Adipocyte (in vitro differentiated cells): ENCODE measurements around the gene COL4A2.

ENCODE experiments used
- DNase-seq: peaks from one replicate; pipeline ENCODE4 v3.0.0-alpha.2; 2015; ENCODE audit warnings: low read depth
- H3K27me3 ChIP-seq: replicated peaks from 2 replicates; pipeline ENCODE4 v1.7.0; 2013; ENCODE audit warnings: mild to moderate bottlenecking, low read length, moderate library complexity; ENCODE audit not compliant: control insufficient read depth, insufficient read depth
- H3K36me3 ChIP-seq: 2 replicates; pipeline ENCODE4 v1.7.0; 2013; ENCODE audit warnings: low read length, mild to moderate bottlenecking, moderate library complexity; ENCODE audit not compliant: control insufficient read depth, insufficient read depth, severe bottlenecking
- H3K4me1 ChIP-seq: 2 replicates; pipeline ENCODE4 v1.7.0; 2013; ENCODE audit warnings: mild to moderate bottlenecking, low read length, moderate library complexity; ENCODE audit not compliant: control insufficient read depth, insufficient read depth
- H3K4me3 ChIP-seq: 2 replicates; pipeline ENCODE4 v1.7.0; 2013; ENCODE audit warnings: mild to moderate bottlenecking, low read length, moderate library complexity
- H3K9ac ChIP-seq: 2 replicates; pipeline ENCODE4 v1.7.0; 2013; ENCODE audit warnings: mild to moderate bottlenecking, low read length, moderate library complexity
- H3K9me3 ChIP-seq: 2 replicates; pipeline ENCODE4 v1.7.0; 2013; ENCODE audit warnings: mild to moderate bottlenecking, low read length, moderate library complexity; ENCODE audit not compliant: control insufficient read depth

COL4A2 gene

DNA sequence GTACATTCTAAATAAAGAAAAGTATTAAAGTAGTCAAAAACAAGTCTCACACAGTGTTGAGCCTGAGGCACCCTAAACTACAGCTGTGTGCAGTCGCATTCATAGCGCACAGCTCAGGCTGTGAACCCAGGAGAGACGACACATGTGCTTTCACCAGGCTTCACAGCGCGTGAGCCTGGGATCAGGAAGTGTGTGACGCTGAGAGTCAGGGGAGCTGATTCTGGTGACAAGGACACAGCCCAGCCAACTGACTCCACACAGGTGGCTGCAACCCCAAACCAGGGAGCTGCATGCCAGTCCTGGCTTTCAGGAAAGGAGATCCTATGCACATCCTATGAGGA, 41.8 kb upstream of the COL4A2 start:
- Histone ChIP-seq H3K4me1 (peaks cover 42% of the 10 kb centered on the region), H3K27me3 (no peaks in the 10 kb centered on the region), H3K9ac (no peak overlapping the region), H3K4me3 (no peak overlapping the region), H3K36me3 (peaks cover 54% of the 10 kb centered on the region), H3K9me3 (no peaks in the 10 kb centered on the region)
- DNase-seq: no peak

- DNase-seq: no peak
- no peak overlapping the region for H3K4me3 ChIP-seq
- no peaks in the 10 kb centered on the region for H3K27me3 ChIP-seq
- H3K36me3 ChIP-seq: peaks cover 55% of the 10 kb centered on the region
- peaks cover 42% of the 10 kb centered on the region for H3K4me1 ChIP-seq
- H3K9me3 ChIP-seq: no peaks in the 10 kb centered on the region
- no peak overlapping the region for H3K9ac ChIP-seq
Observed at GRCh38 chr13:110265682-110266430, 41.2 kb upstream of the COL4A2 start.

DNA sequence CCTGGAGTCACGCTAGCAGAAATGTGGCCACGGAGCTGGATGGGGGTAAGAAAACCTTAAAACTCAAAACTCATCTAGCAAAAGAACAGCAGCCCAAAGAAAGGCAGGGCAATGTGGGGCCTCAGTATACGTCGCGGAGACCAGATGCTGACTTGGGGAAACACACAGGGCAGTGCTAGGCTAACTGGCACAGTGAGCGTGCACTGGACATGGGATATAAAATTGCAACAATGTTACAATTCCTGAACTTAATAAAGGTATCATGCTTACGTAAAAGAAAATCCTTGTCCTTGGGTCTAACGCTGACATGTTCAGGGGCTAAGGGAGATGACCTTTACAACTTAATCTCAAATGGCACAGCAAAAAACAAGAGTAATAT, 40.7 kb upstream of the COL4A2 start:
- Histone ChIP-seq H3K4me3 (no peak overlapping the region), H3K9me3 (no peaks in the 10 kb centered on the region), H3K27me3 (no peaks in the 10 kb centered on the region), H3K9ac (no peak overlapping the region), H3K4me1 (peaks cover 42% of the 10 kb centered on the region), H3K36me3 (peaks cover 55% of the 10 kb centered on the region)
- DNase-seq: no peak

- no peak overlapping the region for H3K4me3 ChIP-seq
- H3K9me3 ChIP-seq: no peaks in the 10 kb centered on the region
- peaks cover 57% of the 10 kb centered on the region for H3K36me3 ChIP-seq
- H3K4me1 ChIP-seq: peaks cover 37% of the 10 kb centered on the region
- DNase-seq: no peak
- H3K27me3 ChIP-seq: no peaks in the 10 kb centered on the region
- no peak overlapping the region for H3K9ac ChIP-seq
Observed at GRCh38 chr13:110266983-110267382, 40.1 kb upstream of the COL4A2 start.

DNA sequence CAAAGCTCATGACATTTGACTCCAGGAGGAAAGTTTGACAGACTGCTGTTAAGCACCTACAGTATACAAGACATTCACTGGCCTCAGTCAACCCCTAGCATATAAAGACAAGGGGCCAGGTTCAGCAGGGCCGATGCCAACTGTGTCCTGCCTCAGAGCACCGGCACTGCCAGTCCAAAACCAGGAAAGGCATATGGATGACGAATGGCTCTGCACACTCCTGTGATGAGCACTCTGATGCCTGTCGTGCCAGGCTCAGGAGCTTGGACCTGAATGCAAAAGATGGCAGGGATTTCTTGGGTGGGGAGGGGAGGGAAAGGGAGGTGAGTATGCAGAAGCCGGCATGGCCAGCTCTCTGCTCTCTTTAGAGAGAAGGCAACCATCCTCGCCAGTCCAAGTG, 39.0 kb upstream of the COL4A2 start:
- peaks cover 68% of the 10 kb centered on the region for H3K36me3 ChIP-seq

DNA sequence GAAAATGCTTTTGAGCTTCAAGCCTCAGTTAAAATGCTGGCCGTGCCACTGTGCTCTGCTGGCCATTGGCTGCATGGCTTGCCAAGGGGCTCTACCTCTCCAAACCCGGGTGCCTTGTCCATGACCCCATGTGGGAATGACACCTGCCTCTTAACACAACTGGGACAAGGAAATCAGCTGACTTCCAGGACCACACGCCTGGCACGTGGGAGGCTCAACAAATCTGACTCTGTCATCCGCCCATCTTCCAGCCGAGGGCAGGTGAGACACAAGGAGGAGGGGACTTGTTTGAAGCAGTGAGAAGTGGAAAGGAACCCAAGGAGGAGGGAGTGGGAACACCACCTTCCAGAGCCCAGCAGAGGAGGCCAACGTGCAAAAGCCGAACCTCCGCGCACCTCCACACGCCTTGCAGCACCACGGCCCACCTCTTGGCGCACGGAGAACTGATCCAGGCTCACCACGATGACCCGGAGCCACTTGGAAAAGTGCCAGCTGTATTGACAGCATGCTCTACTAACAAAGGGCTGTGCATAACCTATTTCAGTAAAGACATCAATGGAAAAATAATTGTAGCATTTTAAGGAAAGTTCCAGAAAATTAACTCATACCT, 38.4 kb upstream of the COL4A2 start:
- Histone ChIP-seq H3K27me3 (no peaks in the 10 kb centered on the region), H3K9me3 (no peaks in the 10 kb centered on the region), H3K9ac (no peak overlapping the region), H3K4me3 (no peak overlapping the region), H3K36me3 (peaks cover 70% of the 10 kb centered on the region), H3K4me1 (peaks cover 20% of the 10 kb centered on the region)
- DNase-seq: no peak

More for the DNA sequence above, 39.0 kb upstream of the COL4A2 start:
- no peak for DNase-seq
- Histone ChIP-seq H3K9me3 (no peaks in the 10 kb centered on the region), H3K4me3 (no peak overlapping the region), H3K27me3 (no peaks in the 10 kb centered on the region), H3K4me1 (peaks cover 26% of the 10 kb centered on the region), H3K9ac (no peak overlapping the region)

- peaks cover 65% of the 10 kb centered on the region for H3K36me3 ChIP-seq
- H3K4me3 ChIP-seq: no peak overlapping the region
- no peaks in the 10 kb centered on the region for H3K27me3 ChIP-seq
- peaks cover 16% of the 10 kb centered on the region for H3K4me1 ChIP-seq
- no peaks in the 10 kb centered on the region for H3K9me3 ChIP-seq
- no peak for DNase-seq
- H3K9ac ChIP-seq: no peak overlapping the region
Observed at GRCh38 chr13:110269509-110270185, 37.4 kb upstream of the COL4A2 start.

DNA sequence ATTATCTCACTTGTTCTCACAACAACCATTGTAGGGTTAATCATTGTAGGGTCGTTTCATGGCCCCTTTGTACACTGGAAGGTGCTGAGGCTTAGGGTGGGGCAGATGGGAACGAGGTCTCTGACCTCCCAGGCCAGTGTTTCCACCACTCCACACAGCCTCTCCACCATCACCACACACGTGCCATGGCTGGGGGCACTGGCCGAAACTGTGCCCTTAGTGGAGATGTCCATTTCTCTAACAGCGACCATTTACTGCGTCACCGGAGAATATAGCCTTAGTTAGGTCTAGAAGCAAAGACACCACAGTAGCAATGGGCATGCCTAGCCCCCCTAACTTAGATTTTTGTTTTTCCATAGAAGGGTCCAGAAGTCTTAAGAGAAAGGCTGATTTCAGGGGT, 36.6 kb upstream of the COL4A2 start:
- Histone ChIP-seq H3K27me3 (no peaks in the 10 kb centered on the region), H3K9ac (no peak overlapping the region), H3K9me3 (no peaks in the 10 kb centered on the region), H3K4me3 (no peak overlapping the region), H3K4me1 (peaks cover 23% of the 10 kb centered on the region), H3K36me3 (peaks cover 57% of the 10 kb centered on the region)
- DNase-seq: no peak

DNA sequence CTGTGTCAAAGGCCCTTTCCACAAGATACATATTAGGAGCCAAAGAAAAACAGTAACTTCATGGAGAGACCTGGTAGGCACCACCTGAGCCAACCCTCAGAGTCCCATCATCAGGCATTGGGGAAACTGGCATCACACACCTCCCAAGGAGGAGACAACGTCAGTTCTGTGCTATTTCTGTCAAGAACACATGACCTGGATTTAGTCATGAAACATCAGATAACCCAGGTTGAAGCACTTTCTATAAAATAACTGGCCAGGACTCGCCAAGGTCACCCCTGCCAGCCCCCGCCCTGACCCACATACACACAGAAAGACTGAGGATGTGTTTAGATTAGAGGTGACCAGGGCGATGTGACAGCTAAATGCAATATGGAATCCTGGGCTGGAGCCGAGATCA, 35.8 kb upstream of the COL4A2 start:
- DNase-seq: no peak
- H3K36me3 ChIP-seq: peaks cover 55% of the 10 kb centered on the region

GRCh38 chr13:110272227-110272626, 34.9 kb upstream of the COL4A2 start:
- Histone ChIP-seq H3K9ac (no peak overlapping the region), H3K4me3 (no peak overlapping the region), H3K36me3 (peaks cover 48% of the 10 kb centered on the region), H3K4me1 (peaks cover 32% of the 10 kb centered on the region), H3K27me3 (no peaks in the 10 kb centered on the region), H3K9me3 (no peaks in the 10 kb centered on the region)
- no peak for DNase-seq

More for the DNA sequence above, 35.8 kb upstream of the COL4A2 start:
- Histone ChIP-seq H3K27me3 (no peaks in the 10 kb centered on the region), H3K9me3 (no peaks in the 10 kb centered on the region), H3K4me1 (peaks cover 30% of the 10 kb centered on the region), H3K9ac (no peak overlapping the region), H3K4me3 (no peak overlapping the region)

GRCh38 chr13:110272651-110273050, 34.4 kb upstream of the COL4A2 start:
- Histone ChIP-seq H3K9me3 (no peaks in the 10 kb centered on the region), H3K4me1 (peaks cover 34% of the 10 kb centered on the region), H3K36me3 (peaks cover 44% of the 10 kb centered on the region), H3K9ac (no peak overlapping the region), H3K27me3 (no peaks in the 10 kb centered on the region), H3K4me3 (no peak overlapping the region)
- DNase-seq: no peak
